ENCODE data around the gene FBXO30.

FBXO30 gene

DNA sequence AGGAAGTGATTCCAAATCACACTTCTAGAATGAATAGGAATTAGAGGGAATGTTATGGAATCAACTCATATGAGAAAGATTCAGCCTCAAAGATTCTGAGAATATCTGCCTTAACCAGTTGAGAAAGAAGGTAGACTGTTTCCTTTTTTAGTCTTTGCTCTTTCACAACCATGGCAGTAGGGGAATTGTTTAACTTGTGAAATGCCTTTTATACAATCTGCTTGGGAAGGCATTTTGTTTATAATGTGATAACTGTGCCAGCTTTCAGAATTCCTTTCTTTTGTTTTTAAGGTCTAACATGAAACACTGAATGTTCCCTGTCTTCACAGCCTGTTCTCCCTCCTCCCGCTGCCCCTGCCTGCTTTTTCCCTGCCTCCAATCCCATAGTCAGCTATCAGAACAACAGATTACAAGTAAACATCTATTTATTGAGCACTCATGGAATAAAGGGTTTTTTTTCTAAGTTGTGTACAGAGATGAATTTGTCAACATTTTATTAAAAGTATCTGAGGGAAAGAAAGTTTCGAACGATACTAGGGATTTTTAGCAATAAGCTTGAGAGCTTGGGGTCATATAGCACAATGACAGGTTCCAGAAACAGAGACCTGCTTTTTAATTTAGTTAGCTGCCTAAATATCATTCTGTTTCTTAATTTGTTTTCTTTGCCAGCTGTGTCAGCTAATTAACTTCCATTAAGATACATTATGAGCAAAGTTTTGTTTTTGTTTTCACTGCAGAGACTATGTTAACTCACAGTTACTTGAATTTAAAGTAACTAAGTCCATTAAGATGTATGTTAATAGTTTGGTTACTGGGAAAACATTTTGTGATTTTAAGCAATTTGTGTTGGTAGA is 28.3 kb upstream of the FBXO30 start:
- no peaks in the 10 kb centered on the region for H3K9me3 ChIP-seq (ENCODE audit: control insufficient read depth, low read length)
- H3K4me2 ChIP-seq (ENCODE audit: low read length): no peak overlapping the region
- H3K36me3 ChIP-seq (ENCODE audit: control insufficient read depth, insufficient read depth, low read length): no peaks in the 10 kb centered on the region
- H3K79me2 ChIP-seq: no peaks in the 10 kb centered on the region
- no peaks in the 10 kb centered on the region for H3K27me3 ChIP-seq (ENCODE audit: control insufficient read depth, insufficient read depth, low read length)
- no peak overlapping the region for H2AFZ ChIP-seq
- H3K4me1 ChIP-seq: no peaks in the 10 kb centered on the region
- no peak overlapping the region for H3K4me3 ChIP-seq (ENCODE audit: low read depth, low read length)
- H3K9ac ChIP-seq: no peak overlapping the region
- TF ChIP-seq, protein P1, sequence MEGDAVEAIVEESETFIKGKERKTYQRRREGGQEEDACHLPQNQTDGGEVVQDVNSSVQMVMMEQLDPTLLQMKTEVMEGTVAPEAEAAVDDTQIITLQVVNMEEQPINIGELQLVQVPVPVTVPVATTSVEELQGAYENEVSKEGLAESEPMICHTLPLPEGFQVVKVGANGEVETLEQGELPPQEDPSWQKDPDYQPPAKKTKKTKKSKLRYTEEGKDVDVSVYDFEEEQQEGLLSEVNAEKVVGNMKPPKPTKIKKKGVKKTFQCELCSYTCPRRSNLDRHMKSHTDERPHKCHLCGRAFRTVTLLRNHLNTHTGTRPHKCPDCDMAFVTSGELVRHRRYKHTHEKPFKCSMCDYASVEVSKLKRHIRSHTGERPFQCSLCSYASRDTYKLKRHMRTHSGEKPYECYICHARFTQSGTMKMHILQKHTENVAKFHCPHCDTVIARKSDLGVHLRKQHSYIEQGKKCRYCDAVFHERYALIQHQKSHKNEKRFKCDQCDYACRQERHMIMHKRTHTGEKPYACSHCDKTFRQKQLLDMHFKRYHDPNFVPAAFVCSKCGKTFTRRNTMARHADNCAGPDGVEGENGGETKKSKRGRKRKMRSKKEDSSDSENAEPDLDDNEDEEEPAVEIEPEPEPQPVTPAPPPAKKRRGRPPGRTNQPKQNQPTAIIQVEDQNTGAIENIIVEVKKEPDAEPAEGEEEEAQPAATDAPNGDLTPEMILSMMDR (IDR thresholded peaks at IDR 0.05): no peak
- no peak overlapping the region for H3K27ac ChIP-seq

DNA sequence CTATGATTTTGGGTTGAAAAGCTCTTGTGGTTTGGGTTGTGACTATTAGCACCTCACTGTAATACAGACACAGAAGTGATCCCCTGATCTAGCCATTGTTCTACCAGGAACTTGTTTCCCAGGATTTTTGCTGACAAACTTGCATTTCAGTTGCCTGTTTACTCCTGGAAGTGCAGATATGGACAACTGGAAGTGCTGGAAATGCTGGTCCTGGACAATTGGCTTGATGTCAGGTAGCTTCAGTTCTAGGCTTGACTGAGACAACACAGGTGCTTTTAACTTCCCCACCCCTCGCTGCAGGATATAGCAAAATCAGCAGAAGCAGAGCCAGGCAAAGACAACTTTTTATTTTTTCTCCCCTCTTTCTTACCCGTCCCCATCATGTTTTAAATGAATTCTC is 27.1 kb upstream of the FBXO30 start:
- H3K4me3 ChIP-seq (ENCODE audit: low read depth, low read length): no peak overlapping the region
- no peak overlapping the region for H3K27ac ChIP-seq
- no peaks in the 10 kb centered on the region for H3K36me3 ChIP-seq (ENCODE audit: control insufficient read depth, insufficient read depth, low read length)
- H2AFZ ChIP-seq: no peak overlapping the region
- H3K79me2 ChIP-seq: no peaks in the 10 kb centered on the region
- H3K9me3 ChIP-seq (ENCODE audit: control insufficient read depth, low read length): no peaks in the 10 kb centered on the region
- TF ChIP-seq, protein P1 (IDR thresholded peaks at IDR 0.05): no peak
- H3K4me2 ChIP-seq (ENCODE audit: low read length): no peak overlapping the region
- no peaks in the 10 kb centered on the region for H3K4me1 ChIP-seq
- H3K9ac ChIP-seq: no peak overlapping the region
- no peaks in the 10 kb centered on the region for H3K27me3 ChIP-seq (ENCODE audit: control insufficient read depth, insufficient read depth, low read length)

DNA sequence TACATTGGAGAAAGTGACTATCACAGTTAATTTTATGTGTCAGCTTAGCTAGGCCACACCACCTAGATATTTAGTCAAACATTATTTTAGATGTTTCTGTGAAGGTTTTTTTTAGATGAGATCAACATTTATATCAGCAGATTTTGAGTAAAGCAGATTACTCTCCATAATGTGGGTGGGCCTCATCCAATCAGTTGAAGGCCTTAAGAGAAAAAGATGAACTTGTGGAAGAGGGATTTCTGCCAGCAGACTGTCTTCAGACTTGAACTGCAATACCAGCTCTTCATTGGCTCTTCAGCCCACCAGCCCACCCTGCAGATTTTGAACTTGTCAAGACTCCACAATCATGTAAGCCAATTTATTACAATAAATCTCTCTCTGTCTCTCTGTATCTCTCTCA is 25.1 kb upstream of the FBXO30 start:
- Histone ChIP-seq H3K9me3 (ENCODE audit: control insufficient read depth, low read length) (no peaks in the 10 kb centered on the region), H3K4me3 (ENCODE audit: low read depth, low read length) (no peak overlapping the region), H3K4me2 (ENCODE audit: low read length) (no peak overlapping the region), H3K36me3 (ENCODE audit: control insufficient read depth, insufficient read depth, low read length) (no peaks in the 10 kb centered on the region), H3K27me3 (ENCODE audit: control insufficient read depth, insufficient read depth, low read length) (no peaks in the 10 kb centered on the region), H3K9ac (no peak overlapping the region), H2AFZ (no peak overlapping the region), H3K4me1 (no peaks in the 10 kb centered on the region), H3K27ac (no peak overlapping the region), H3K79me2 (no peaks in the 10 kb centered on the region)
- TF ChIP-seq, protein P1 (IDR thresholded peaks at IDR 0.05): no peak

DNA sequence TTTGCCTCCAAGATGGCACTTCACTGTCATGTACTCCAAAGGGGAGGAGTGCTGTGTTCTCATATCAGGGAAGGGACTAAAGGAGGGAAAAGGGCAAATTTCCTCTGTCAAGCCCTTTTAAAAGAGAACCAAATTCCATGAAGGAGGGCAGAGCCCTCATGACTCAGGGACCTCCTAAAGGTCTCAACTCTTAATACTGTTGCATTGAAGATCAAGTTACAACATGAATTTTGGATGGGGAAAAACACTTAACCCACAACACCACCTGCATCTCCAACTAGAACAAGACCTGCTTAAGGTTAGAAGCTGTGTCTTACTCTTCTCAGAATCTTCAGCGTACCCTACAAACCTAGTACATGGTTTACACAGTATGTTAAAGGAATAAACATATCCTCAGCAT is 23.7 kb upstream of the FBXO30 start:
- Histone ChIP-seq H3K9me3 (ENCODE audit: control insufficient read depth, low read length) (no peaks in the 10 kb centered on the region), H3K4me3 (ENCODE audit: low read depth, low read length) (no peak overlapping the region), H3K79me2 (no peaks in the 10 kb centered on the region), H3K9ac (no peak overlapping the region), H2AFZ (no peak overlapping the region), H3K27ac (no peak overlapping the region), H3K4me2 (ENCODE audit: low read length) (no peak overlapping the region), H3K27me3 (ENCODE audit: control insufficient read depth, insufficient read depth, low read length) (no peaks in the 10 kb centered on the region), H3K36me3 (ENCODE audit: control insufficient read depth, insufficient read depth, low read length) (no peaks in the 10 kb centered on the region), H3K4me1 (no peaks in the 10 kb centered on the region)
- TF ChIP-seq, protein P1 (IDR thresholded peaks at IDR 0.05): no peak

DNA sequence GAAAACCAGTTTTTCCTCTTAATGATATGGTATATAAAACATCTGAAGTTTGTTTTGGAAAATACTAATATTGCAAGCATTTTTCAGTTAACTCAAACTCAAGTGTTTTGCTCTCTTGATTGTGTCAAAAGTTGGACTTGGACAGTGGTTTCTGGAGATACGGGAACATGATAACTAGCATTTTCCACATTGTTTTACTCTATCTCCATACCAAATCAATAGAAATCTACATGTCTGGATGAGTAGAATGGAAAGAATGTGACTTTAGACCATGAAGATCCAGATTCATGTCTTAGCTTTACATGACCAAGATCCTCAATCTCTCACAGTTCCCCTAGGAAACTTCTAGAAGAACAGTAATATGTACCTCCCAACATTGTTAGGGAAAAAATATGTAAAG is 22.2 kb upstream of the FBXO30 start:
- TF ChIP-seq, protein P1 (IDR thresholded peaks at IDR 0.05): no peak
- Histone ChIP-seq H3K4me3 (ENCODE audit: low read depth, low read length) (no peak overlapping the region), H3K4me2 (ENCODE audit: low read length) (no peak overlapping the region), H3K9ac (no peak overlapping the region), H3K27me3 (ENCODE audit: control insufficient read depth, insufficient read depth, low read length) (no peaks in the 10 kb centered on the region), H3K36me3 (ENCODE audit: control insufficient read depth, insufficient read depth, low read length) (no peaks in the 10 kb centered on the region), H3K4me1 (no peaks in the 10 kb centered on the region), H2AFZ (no peak overlapping the region), H3K27ac (no peak overlapping the region), H3K9me3 (ENCODE audit: control insufficient read depth, low read length) (no peaks in the 10 kb centered on the region), H3K79me2 (no peaks in the 10 kb centered on the region)

Measured in parathyroid adenoma (tissue), 2 donors.